HG03135 (cell line): Measurements from ENCODE around the gene EFL1.
A peak's percentile ranks its signal among the peaks of the same experiment; 100 is the strongest.

ENCODE experiments used
- ATAC-seq: cut with Tn5 transposase; IDR thresholded peaks from one replicate; pipeline ENCODE4 v1.9.1; 2021; ENCODE audit warnings: mild to moderate bottlenecking, moderate library complexity; ENCODE audit not compliant: unreplicated experiment

The EFL1 gene

DNA sequence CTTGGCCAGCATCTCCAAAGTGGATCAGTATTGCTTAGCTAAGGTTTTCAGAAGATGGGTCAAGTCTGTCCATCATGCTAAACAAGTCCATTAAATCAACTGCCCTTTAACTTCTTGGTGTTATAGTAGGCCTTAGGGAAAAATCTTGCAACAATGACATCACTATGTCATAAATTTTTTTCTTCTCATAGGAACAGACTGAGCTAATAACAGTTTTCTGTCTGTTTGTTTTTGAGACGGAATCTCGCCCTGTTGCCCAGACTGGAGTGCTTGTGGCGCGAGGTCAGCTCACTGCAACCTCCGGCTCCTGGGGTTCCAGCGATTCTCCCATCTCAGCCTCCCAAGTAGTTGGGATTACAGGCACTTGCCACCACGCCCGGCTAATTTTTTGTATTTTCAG is 94.2 kb downstream of the EFL1 start:
- ATAC-seq = no peak

DNA sequence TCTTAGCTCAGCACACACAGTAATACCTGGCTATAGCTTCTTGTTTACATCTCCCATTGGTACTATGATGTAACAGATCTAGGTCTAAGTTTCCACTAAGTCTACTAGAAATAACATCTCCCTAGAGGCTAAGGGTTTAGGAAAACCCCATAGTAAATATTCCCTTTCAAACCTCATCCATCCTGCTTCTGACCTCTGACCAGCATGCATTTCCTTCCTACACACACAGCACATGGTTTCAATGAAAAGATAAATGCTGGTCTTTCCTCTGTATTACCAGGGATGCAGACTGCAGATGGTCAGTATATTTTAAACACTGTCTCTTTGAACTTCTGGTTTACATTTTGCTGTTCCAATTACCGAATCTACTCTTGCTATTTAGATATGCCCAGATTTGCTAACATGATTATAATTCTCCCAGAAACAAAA is 96.6 kb downstream of the EFL1 start:
- ATAC-seq = no peak

DNA sequence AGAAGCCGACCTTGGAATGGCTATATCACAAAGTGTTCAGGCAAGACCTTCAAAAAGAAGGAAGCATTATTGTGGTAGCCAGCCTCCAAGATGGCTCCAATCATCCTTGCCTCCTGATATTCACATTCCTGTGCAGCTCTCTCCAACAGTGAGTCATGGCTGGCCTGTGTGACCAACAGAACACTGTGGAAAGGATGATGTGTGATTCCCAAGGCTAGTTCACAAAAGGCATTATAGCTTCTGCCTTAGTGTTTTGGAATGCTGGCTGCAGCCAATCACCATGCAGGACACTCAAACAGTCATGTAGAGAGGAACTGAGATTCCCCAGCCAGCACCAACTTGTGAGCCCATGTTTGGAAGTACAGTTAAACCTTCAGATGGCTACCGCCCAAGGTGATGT is 102.6 kb downstream of the EFL1 start:
- no peak for ATAC-seq

DNA sequence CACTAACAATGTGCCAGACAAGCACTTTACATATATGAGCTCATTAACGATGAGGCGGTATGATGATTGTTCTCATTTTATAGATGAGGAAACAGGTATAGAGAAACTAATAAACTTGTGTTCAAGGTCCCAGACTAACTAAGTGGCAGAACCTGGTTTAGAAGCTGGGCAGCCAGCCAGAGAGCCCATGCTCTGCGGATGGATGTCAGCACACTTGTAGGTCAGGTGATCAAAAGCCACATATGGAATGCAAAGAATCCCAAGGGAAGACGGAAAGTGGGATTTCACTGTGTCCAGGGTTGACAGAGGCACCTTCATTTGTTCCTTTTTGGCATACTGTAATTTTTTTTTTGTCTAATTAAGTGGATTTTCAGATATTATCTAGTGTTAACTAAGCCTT is 103.7 kb downstream of the EFL1 start:
- ATAC-seq = no peak

DNA sequence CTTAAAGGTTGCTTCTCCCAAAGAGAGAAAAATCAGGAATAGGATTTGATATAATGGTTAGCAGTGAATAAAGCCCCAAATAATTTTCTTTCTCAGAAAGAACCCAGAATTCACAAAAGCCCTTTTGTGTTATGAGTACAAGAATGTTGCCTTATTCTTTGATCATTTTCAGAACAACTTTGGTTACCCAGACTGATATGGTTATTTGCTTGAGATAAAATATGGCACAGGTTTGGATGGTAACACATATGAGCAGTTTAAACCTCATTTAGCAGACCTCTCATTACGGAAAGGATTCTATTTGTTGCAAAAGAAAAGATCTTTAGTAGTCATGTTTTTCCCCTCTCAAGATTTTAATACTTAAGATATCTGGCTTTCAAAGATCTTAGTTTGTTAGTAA is 111.9 kb downstream of the EFL1 start:
- ATAC-seq = no peak

DNA sequence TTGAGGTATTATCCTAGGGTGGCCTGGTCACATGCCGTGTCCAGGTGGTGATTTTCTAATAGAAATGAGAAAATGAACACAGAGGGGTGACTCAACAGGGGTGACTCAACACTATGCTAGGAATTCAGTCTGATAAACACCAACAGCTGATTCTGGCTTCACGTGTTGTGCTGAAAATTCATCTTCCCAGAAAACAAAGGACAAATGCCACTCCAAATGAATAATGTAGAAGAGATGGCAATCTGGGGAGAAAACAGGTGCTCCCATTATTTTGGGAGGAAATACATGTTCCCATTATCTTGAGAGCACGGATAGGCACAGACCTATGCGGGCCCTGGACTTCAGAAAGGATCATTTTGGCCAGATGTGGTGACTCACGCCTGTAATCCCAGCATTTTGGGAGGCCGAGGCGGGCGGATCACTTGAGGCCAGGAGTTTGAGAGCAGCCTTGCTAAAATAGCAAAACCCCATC is 115.5 kb downstream of the EFL1 start:
- ATAC-seq = no peak

DNA sequence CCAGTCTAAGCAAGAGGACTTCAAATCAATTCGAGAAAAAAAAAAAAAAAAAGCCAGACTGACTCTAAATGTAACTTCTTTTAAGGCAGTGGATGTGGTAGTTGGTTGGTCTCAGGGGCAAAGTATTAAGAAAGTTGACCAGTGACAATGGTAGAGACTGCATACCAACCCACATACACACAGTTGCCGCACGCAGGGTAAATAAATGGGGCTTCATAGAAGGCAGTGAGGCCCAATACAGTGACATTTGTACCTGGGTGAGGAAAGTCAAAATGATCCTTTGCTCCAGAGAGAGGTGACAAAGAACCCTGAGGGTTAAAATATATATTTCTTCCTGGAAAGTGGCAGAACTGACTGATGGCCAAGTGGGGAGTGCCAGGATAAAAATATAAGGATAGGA is 116.0 kb downstream of the EFL1 start:
- no peak for ATAC-seq

DNA sequence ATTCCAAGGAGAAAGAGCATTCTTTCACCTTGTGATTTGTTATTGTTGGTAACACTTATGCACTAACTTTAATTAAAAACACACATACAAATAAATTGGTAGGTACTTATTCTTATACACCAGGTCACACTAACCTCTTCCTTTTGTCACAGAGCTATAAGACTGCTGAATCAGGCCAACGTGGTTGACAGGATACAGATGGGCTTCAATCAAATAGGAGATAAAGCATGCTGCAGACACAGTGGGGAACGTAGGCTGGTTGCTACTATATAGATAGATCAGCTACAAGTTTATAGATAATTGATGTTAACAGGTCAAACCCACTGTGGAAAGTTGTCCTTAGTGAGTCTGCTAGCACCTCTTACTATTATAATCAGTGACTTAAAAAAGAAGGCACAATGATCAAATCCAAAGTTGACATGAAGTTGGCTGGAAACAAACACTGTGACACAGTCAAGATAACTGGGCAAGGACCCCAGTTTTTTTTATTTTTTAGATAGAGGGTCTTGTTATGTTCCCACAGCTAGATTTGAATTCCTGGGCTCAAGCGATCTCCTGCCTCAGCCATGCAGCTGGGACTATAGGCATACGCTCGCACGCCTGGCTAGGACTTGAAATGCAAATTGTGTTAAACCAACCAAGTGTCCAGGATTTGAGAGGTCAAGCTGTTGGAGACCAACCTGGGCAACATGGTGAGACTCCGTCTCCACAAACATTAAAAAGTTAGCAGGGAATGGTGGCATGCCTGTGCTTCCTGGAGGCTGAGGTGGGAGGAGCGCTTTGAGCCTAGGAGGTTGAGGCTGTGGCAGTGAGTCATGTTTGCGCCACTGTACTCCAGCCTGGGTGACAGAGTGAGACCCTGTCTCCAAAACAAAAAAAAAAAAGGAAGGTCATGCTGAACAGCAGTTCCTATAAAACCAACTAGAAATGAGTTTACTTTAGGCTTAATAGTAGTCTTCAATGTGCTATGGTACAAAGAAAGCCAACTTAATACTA is 118.8 kb downstream of the EFL1 start:
- ATAC-seq = no peak

DNA sequence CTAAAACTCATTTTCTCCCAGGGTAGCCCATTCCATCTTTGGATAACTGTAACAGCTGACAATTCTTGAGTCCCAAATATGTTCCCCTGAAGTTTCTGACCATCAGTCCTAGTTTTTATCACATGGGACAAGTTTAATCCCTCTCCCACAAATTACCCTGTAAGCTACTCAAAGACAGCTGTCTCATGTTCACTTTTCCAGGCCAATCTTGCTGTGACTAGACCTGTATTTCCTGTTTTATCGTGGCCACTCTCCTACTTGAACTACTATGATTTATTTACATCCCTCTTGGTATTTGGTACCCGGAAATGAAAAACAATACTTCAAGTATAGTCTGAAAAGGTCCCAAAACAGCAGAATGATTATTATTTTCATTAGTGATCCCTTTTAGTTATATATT is 121.6 kb downstream of the EFL1 start:
- ATAC-seq = no peak

DNA sequence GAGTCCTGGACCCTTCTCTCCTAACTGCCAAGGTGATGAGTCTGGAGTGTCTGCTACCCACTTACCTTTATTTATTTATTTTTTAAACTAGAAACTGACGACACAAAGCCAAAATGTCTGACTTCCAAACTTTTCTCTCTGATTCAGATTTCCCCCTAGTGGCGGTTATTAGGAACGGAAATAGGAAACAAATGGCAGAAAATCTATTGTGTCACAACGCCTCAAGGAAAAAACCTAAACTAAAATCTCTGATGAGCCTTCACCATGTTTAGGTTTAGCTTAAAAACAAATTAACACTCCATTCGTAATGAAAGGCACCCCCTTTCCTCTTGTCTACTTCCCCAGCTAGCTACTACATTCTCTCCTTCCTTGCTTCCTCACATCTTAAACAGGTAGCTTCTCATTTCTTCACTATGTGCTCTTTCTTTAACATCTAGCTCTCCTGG is 122.7 kb downstream of the EFL1 start:
- no peak for ATAC-seq

DNA sequence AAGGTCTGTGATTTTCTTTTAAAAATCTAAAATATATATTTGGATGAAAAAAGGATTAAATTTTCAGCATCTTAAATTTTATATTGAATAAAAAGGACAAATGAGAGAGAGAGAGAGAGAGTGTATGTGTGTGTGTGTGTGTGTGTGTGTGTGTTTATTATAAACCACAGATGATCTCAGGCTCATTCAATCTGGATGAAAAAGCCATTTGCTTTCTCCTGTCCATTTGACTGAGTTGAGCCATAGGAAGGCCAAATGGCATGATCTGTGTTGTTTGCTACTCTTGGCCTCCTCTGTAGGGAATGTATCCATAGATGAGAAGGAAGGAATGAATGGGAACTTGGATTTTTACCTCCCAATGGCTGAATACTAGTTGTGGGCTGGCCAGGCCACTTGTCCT is 124.2 kb downstream of the EFL1 start:
- no peak for ATAC-seq

DNA sequence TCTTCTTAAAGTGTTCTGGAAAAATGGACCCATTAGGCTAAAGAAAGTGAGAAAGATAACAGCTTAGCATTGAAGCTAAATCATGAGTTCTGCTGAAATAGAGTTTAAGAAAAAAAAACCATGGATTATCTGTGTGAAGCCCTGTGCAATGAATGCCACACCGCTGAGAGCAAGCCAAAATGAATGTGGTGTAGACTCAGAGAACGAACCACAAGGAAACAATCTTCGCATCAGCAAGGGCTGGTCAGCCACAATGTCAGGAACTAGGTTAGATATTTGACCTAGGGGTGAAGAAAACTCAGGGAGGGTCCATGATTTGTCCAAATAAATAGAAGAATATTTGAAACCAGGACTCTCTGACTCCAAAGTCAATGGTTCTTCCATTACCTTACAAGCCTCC is 125.3 kb downstream of the EFL1 start:
- ATAC-seq = no peak

DNA sequence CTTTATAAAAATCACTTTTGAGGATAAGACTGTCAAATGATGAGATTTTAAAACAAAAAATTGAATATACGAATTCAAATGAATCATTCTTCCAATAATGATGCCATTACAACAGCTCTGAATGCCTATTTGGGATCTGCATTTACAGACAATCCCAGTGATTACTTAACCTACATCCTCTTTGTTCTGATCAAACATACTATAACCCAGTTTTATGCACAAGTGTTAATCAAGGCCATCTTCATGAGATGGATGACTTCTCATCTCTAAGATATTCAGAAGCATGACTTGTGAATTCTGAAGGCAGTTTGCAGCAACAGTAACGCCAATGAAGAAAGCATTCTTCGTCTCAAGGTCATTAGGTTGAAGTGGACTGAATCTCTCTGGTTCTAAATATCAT is 126.4 kb downstream of the EFL1 start:
- ATAC-seq = no peak

DNA sequence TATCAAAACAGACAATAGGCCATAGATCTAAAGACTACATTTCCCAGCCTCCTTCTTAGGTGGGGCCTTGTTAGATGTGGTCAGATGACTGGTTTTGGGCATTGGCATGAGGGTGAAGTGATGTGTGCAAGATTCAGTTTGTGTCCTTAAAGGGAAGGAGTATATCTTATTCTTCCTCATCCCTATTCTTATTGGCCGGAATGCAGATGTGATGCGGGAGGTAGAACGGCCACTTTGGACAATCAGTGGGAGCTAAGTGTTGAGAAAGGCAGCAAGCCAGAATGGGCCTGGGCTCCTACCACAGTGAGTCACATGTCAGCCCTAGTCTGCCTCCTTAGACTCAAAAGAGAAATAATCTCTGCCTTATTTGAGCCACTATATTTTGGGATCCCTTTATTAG is 126.9 kb downstream of the EFL1 start:
- ATAC-seq = no peak

DNA sequence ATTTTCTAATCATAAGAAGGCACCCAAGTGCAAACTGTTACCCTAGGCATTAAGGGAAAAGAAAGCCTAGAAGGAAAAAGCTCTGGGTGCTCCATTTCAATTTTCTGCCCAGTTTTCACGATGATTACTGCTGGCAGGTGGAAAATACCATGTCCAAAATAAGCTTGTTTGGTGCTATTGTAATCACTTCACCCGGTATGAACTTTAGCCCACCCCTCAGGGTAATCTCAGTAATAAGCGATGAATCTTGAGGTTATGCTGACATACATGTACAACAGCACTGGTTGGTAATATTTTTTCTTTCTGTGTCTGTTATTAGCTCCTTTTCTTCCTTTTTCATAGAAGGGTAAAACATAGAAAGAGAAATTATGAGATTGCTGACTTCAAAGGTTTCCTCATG is 128.1 kb downstream of the EFL1 start:
- ATAC-seq = no peak

DNA sequence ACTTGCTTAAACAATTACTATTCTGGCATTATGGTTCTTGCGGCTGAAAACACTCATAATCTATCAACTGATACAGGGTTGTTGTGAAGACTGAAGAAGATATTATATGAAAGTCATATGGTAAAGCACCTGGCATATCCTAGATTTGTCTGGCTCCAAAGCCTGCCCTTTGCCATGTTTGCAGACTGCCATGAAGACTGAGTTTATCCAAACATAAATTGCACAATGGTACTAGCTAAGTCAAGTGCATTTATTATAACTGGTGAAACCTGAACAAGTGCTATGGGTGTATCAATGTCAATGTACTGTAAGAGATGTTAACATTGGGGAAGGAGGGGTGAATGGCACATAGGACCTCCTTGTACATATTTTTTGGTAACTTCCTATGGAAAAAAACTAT is 129.3 kb downstream of the EFL1 start:
- no peak for ATAC-seq

DNA sequence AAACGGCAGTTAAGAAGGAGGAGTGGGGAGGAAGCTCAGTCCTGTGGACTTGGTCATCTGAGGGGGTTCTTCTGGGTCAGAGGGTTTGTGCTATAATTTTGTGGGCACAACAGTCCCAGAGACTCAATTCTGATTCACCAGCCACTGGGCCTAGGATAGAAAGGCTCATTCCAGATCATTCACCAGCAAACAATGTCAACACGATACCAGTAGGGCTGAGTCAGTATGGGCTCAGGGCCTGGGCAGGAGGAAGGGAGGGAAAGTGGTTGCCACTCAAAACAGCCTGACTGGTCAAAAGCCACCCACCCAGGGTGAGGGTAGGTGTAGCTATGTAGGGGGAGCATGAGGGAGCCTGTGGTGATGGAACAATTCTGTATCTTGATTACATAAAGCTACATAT is 129.8 kb downstream of the EFL1 start:
- no peak for ATAC-seq

DNA sequence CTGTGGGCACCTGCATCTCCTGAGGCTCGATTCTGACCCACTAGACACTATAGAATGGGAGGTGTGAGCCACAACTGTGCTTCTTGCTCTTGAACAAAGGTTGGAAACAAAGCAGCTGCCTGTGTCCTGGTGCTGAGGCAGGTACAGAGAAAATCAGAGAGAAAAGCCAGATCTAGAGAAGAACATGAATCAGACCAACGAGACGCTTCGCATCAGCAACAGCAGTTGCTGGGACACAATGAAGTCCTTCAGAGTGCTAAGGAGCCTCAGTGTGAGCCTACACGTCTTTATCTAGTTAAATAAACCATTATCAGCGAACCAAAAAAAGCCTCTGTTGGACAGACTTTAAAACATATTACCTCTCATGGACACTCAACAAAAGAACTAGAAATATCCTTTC is 130.4 kb downstream of the EFL1 start:
- ATAC-seq = no peak

DNA sequence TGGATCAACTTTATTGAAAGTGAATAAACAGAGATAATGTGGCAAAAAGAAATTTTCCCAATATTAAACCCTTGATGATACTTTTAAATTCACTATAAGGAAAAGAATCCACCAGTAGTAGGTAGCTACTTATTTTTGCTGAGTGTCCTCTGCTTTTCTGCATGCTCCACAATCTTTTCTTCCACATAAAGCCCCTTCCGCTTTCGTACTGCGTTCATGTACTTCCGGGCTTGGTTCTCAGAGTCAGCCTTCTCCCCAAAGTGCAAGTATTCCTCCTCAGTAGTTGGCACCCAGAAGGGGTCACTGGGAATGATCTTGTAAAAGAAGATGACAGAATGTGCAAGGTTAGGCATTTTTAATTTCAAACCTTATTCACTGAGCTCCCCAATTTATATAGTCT is 132.3 kb downstream of the EFL1 start:
- ATAC-seq = no peak

DNA sequence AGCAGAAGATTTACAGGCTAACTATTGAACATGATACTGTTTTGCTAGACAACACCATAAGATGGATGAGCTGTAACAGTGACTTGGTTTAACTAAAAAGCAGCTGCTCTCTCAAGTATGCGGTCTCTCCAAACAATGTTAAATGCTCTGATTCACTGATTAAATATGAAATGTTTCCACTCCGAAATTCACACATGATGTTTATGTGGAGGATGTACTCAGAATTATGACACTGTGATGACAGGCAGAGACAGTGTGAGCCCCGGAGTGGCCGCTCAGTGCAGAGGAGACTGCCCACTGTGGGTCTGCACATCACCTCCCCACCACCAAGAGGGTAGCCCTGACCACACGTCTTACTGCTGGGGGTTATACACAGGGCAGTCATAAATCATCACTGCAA is 132.8 kb downstream of the EFL1 start:
- ATAC-seq = no peak

DNA sequence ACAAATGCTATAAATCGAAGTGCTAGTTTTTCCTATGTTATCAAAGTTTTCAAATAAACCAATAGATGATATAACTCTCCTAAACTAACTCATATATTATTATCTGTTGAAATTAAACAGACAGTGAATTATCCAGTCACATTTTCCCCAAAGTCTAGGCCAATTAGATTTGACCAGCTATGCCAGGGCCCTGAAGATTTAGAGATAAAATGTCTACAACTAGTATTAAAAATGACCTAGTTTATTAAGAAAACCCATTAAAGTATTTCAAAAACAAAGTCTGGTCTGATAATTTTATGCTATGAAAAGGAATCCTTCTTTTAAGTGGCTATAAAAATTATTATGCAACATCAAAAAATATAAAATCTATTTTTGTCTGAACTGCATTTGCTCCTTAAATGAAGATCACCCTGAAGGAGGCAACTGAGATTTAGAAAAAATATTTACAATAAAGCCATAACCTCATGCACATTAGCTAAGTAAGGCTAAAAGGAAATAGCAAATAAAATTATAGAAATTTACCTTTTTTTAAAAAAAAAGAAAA is 133.3 kb downstream of the EFL1 start:
- ATAC-seq = no peak

DNA sequence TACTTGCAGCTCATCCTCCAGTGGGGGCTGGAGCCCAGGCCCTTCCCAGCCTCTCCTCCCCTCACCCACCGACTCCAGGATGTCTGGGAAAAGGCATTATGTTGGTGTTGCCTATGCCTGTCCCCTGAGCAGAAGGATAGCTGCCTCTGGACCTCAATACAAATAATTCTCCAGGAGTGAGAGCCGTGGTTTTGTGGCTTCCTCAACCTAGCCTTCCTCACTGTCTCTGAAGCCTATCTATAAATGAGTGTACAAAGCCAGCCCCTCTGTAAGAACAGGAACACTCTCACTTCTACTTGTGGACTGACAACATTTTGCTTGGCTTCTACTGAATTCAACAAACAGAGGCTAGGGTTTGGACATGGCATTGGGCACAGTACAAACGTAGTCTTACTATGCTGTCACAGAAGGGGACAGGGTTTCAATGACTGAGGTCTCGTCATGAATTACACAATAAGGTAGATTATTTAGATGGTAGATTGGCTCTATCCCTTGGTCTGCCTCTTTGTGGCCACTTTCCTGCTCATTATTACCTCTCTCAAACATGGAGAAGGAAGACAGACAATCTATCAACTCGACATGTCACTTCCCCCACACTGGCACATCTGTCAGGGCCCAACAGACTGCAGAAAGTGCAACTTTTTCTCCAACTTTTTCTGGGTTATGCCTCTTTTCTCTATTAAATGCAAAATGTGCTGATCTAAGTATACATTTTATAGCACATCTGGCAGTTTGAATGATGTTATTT is 134.0 kb downstream of the EFL1 start:
- ATAC-seq = peak; percentile 60
